Activated T-helper 1 cell treated with anti-CD3 and anti-CD28 coated beads, Interleukin-12 subunit alpha, Interleukin-12 subunit beta, Interleukin-2, Interleukin-4 antibody, amounts not matched to agents 30 ng/mL and 10 ng/mL and 1 ng/mL, durations not matched to agents 14 hours and 24 hours and 36 hours (primary cell): ENCODE results near the gene IL1RN. TPM values are rescaled to one million over a fixed set of nuclear protein-coding genes. Genes with fewer than 3 reads are reported as not detected.

Experiments
- DNase-seq: peaks from one replicate; pipeline ENCODE4 v3.0.0; 2021; ENCODE audit warnings: low spot score
- H3K27ac Mint-ChIP-seq: one replicate; pipeline ENCODE4 v1.8.0; 2021; ENCODE audit warnings: mild to moderate bottlenecking, mixed read lengths
- H3K27me3 Mint-ChIP-seq: one replicate; pipeline ENCODE4 v1.8.0; 2022; ENCODE audit warnings: mild to moderate bottlenecking, moderate library complexity, mixed read lengths; ENCODE audit not compliant: insufficient read depth
- H3K36me3 Mint-ChIP-seq: one replicate; pipeline ENCODE4 v1.8.0; 2021; ENCODE audit warnings: low read depth, mixed read lengths
- H3K4me1 Mint-ChIP-seq: one replicate; pipeline ENCODE4 v1.8.0; 2021; ENCODE audit warnings: low read depth, mixed read lengths
- H3K4me3 Mint-ChIP-seq: one replicate; pipeline ENCODE4 v1.8.0; 2021; ENCODE audit warnings: mild to moderate bottlenecking, moderate library complexity, mixed read lengths
- H3K9me3 Mint-ChIP-seq: one replicate; pipeline ENCODE4 v1.8.0; 2021; ENCODE audit warnings: mixed read lengths
- intact Hi-C: fragments of 100-400 bp; cut with micrococcal nuclease; formaldehyde crosslinking; loops from one replicate; pipeline ENCODE4 v1.15.1; 2024
- total RNA-seq: library from RNA; stranded (reverse); gene quantifications from 2 replicates; pipeline ENCODE4 v1.2.3, GENCODE V29; 2022

The IL1RN gene
- total RNA-seq = 4.2 and 4.7 TPM in 2 replicates

DNA sequence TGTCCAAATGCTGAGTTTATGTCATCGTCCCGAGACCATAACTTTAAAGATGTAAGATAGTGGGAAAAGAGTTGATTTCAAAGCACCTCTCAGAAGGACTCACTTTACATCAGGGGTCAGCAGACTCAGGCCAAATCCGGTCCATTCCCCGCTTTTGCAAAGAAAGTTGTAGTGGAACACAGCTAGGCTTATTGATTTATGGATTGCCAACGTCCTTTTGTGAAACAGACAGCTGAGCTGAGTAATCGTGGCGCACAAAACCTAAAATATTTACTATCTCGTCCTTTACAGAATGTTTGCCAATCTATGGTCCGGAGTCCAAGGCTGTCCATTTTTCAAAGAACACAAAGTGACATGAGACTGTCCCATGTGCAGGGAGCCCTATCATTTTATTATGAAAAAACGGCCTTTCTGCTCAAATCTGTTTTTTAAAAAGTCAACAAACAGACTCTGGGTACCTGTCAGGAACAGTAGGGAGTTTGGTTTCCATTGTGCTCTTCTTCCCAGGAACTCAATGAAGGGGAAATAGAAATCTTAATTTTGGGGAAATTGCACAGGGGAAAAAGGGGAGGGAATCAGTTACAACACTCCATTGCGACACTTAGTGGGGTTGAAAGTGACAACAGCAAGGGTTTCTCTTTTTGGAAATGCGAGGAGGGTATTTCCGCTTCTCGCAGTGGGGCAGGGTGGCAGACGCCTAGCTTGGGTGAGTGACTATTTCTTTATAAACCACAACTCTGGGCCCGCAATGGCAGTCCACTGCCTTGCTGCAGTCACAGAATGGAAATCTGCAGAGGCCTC lies at the start of gene IL1RN:
TSS of gene IL1RN (plus strand) at position 754 of the 801 bp plus-strand sequence. CDS start at position 781, 27 bp downstream.
- intact Hi-C loops = loop anchor here (2.0 kb wide), 1 partner anchor 42 kb away; no protein-coding TSS in a partner anchor
- Mint-ChIP-seq H3K27me3 (peaks cover 5% of the 10 kb centered on the region), H3K9me3 (no peaks in the 10 kb centered on the region), H3K36me3 (no peaks in the 10 kb centered on the region), H3K4me1 (peaks cover 44% of the 10 kb centered on the region), H3K4me3 (no peak within 1 kb of the TSS), H3K27ac (peak within 1 kb of the TSS; percentile 40)
- DNase-seq = no peak

DNA sequence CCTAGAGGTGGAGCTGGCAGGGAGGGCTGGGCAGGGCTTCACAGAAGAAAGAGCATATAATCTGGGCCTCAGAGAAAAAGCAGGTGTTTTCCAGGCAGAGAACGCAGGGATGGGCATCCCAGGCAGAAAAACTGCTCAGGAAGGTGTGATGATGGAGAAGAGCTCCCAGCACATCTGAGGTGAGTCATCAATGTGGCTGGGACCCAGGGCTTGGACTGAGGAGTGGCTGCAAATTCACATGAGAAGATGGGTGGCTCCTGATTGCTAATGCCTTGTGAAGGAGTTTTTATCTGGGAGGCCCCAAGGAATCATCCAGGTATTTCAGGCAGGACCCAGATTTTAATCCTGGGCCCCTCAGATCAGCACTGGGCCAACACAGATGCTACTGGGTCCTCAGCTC lies 49.5 kb upstream of the IL1RN start:
- intact Hi-C loops = no loop called here
- H3K9me3 Mint-ChIP-seq = no peaks in the 10 kb centered on the region

GRCh38 chr2:113078350-113078839 lies 49.0 kb upstream of the IL1RN start:
- Mint-ChIP-seq H3K27ac (no peak overlapping the region), H3K4me1 (peaks cover 4% of the 10 kb centered on the region), H3K9me3 (no peaks in the 10 kb centered on the region), H3K27me3 (peaks cover 4% of the 10 kb centered on the region), H3K36me3 (no peaks in the 10 kb centered on the region), H3K4me3 (no peak overlapping the region)
- DNase-seq = no peak
- intact Hi-C loops = no loop called here

More for the DNA sequence above, 49.5 kb upstream of the IL1RN start:
- Mint-ChIP-seq H3K4me3 (no peak overlapping the region), H3K27ac (no peak overlapping the region), H3K36me3 (no peaks in the 10 kb centered on the region), H3K4me1 (no peaks in the 10 kb centered on the region), H3K27me3 (peaks cover 4% of the 10 kb centered on the region)
- DNase-seq = no peak

DNA sequence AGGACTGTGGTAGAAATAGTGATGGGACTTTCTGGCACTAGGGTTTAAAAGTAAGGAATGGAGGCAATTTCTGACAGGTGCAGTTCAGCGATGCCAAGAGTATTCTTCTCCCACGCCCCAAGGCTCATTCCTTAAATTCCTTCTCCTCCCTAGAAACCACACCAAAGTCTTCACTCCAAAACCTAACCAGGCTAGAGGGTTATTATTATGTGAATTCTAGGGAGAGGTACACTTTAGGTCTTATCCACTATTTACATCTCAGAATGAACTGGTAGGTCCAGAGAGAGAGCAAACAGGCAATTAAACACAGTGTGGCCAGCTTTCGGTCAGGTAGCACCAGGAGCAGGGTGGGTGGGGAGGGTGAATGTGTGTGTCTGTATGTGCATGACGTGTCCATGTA lies 48.3 kb upstream of the IL1RN start:
- H3K27me3 Mint-ChIP-seq = peaks cover 2% of the 10 kb centered on the region
- intact Hi-C loops = no loop called here
- H3K9me3 Mint-ChIP-seq = no peaks in the 10 kb centered on the region
- no peaks in the 10 kb centered on the region for H3K36me3 Mint-ChIP-seq
- no peak for DNase-seq
- no peak overlapping the region for H3K27ac Mint-ChIP-seq
- H3K4me3 Mint-ChIP-seq = no peak overlapping the region
- H3K4me1 Mint-ChIP-seq = peaks cover 8% of the 10 kb centered on the region

GRCh38 chr2:113080134-113080533 lies 47.3 kb upstream of the IL1RN start:
- DNase-seq = peak; percentile 28
- H3K27ac Mint-ChIP-seq = no peak overlapping the region
- intact Hi-C loops = loop anchor here (1.0 to 5.0 kb wide), 4 partner anchors 57 to 312 kb away; no protein-coding TSS in a partner anchor
- H3K4me3 Mint-ChIP-seq = no peak overlapping the region
- peaks cover 2% of the 10 kb centered on the region for H3K27me3 Mint-ChIP-seq
- peaks cover 17% of the 10 kb centered on the region for H3K4me1 Mint-ChIP-seq
- no peaks in the 10 kb centered on the region for H3K36me3 Mint-ChIP-seq
- no peaks in the 10 kb centered on the region for H3K9me3 Mint-ChIP-seq

- no peak for DNase-seq
- intact Hi-C loops = loop anchor here (2.0 to 5.0 kb wide), 2 partner anchors 289 to 311 kb away; no protein-coding TSS in a partner anchor
Observed at GRCh38 chr2:113081488-113082210, 45.7 kb upstream of the IL1RN start.

GRCh38 chr2:113083296-113083695 lies 44.1 kb upstream of the IL1RN start:
- peaks cover 24% of the 10 kb centered on the region for H3K4me1 Mint-ChIP-seq
- peak overlapping the region; percentile 9 for H3K27ac Mint-ChIP-seq
- intact Hi-C loops = loop anchor here (5.0 kb wide), 1 partner anchor 309 kb away; no protein-coding TSS in a partner anchor
- no peak overlapping the region for H3K4me3 Mint-ChIP-seq
- no peaks in the 10 kb centered on the region for H3K36me3 Mint-ChIP-seq
- no peaks in the 10 kb centered on the region for H3K9me3 Mint-ChIP-seq
- no peaks in the 10 kb centered on the region for H3K27me3 Mint-ChIP-seq
- DNase-seq = no peak

More at GRCh38 chr2:113081488-113082210, 45.7 kb upstream of the IL1RN start:
- no peaks in the 10 kb centered on the region for H3K9me3 Mint-ChIP-seq
- H3K4me3 Mint-ChIP-seq = no peak overlapping the region
- no peaks in the 10 kb centered on the region for H3K36me3 Mint-ChIP-seq
- H3K27me3 Mint-ChIP-seq = no peaks in the 10 kb centered on the region
- peaks cover 24% of the 10 kb centered on the region for H3K4me1 Mint-ChIP-seq
- no peak overlapping the region for H3K27ac Mint-ChIP-seq

- no peak overlapping the region for H3K27ac Mint-ChIP-seq
- DNase-seq = no peak
- no peak overlapping the region for H3K4me3 Mint-ChIP-seq
- no peaks in the 10 kb centered on the region for H3K27me3 Mint-ChIP-seq
- H3K9me3 Mint-ChIP-seq = no peaks in the 10 kb centered on the region
- intact Hi-C loops = loop anchor here (1.0 to 5.0 kb wide), 5 partner anchors 20 to 308 kb away; partner anchors contain the start of gene IL1RN
- H3K4me1 Mint-ChIP-seq = peaks cover 24% of the 10 kb centered on the region
- H3K36me3 Mint-ChIP-seq = no peaks in the 10 kb centered on the region
Observed at GRCh38 chr2:113084249-113085000, 43.0 kb upstream of the IL1RN start.

- Mint-ChIP-seq H3K4me3 (no peak overlapping the region), H3K27me3 (no peaks in the 10 kb centered on the region), H3K36me3 (no peaks in the 10 kb centered on the region), H3K27ac (no peak overlapping the region), H3K9me3 (no peaks in the 10 kb centered on the region), H3K4me1 (peaks cover 24% of the 10 kb centered on the region)
- DNase-seq = no peak
- intact Hi-C loops = loop anchor here (2.0 kb wide), 3 partner anchors 19 to 89 kb away; partner anchors contain the start of gene IL1RN
Observed at GRCh38 chr2:113085542-113085941, 41.9 kb upstream of the IL1RN start.

DNA sequence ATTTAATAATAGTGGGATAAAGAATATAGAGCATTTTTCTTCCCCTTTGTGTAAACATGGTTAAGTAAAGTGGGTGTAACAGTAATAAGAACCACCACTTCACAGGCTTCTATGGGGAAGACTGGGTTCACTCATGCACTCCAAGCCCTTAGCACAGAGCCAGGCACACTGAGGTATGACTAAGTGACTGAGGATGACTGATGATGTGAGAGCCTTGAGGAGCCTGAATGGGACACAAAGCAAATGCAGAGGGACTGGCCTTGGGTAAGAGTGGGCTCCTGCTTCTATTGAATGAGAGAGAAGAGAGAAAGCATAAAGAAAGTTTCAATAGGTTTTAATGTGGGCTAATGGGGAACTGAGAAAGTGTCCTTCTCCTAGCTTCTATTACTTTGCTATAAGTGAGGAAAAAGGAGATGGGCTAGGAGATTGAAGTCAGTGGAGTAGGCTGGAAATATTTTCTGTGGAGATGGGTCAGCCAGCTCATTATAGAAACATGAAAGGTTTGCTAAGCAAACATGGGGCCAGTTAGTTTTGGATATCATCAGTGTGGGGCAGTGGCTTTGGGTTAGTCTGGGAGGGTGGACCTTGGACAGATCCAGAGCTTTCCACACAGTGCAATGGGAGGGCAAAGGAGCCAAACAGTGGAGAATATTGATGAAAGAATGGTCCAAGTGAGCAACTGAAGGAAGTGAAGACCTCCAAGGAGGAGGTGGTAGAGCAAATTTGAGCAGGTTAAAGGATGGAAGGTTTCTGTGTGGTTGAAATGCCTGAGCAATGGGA lies 39.0 kb upstream of the IL1RN start:
- no peak overlapping the region for H3K4me3 Mint-ChIP-seq
- no peaks in the 10 kb centered on the region for H3K36me3 Mint-ChIP-seq
- no peaks in the 10 kb centered on the region for H3K9me3 Mint-ChIP-seq
- H3K4me1 Mint-ChIP-seq = peaks cover 19% of the 10 kb centered on the region
- intact Hi-C loops = no loop called here
- no peak overlapping the region for H3K27ac Mint-ChIP-seq
- no peaks in the 10 kb centered on the region for H3K27me3 Mint-ChIP-seq
- no peak for DNase-seq

DNA sequence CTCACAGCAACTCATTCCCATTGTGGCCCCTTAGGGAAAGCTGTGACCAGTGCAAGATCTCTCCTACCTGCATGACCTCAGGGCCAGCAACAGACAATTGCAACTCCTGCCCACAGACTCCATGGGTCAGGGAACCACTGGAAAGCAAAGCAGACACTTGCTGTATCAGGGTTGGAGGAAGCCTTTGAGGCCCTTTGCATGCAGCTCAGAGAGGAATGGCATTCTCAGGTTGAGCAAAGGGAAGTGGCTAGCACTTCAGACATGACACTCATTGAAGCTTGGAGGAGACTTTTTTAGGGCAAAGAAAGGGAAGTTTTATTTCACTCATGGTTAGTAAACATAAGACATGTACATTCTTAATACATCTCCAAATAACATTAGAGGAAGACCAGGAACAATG lies 37.5 kb upstream of the IL1RN start:
- Mint-ChIP-seq H3K4me3 (no peak overlapping the region), H3K36me3 (no peaks in the 10 kb centered on the region), H3K27me3 (no peaks in the 10 kb centered on the region), H3K27ac (no peak overlapping the region), H3K4me1 (peaks cover 9% of the 10 kb centered on the region), H3K9me3 (no peaks in the 10 kb centered on the region)
- intact Hi-C loops = no loop called here
- no peak for DNase-seq
